Measurements from ENCODE around the gene TTLL5. TPM values are rescaled to one million over a fixed set of nuclear protein-coding genes. Genes with fewer than 3 reads are reported as not detected.

Gene TTLL5
- polyA plus RNA-seq, 1 of the 3 experiments (the other 2 are of a cell fraction), result 9.6 TPM

GRCh38 chr14:75990297-75990696 lies 329.3 kb downstream of the TTLL5 start (continued):
- TF ChIP-seq CTCF (IDR thresholded peaks at IDR 0.05) (no peak), IRF3 (IDR thresholded peaks at IDR 0.05; ENCODE audit: low read depth, low read length) (no peak), FOXM1 (IDR thresholded peaks at IDR 0.05; ENCODE audit: low read depth) (no peak), YY1 (IDR thresholded peaks at IDR 0.05; ENCODE audit: low read depth) (no peak), CHD2 (IDR thresholded peaks at IDR 0.05; ENCODE audit: low read length, partially characterized antibody) (no peak), NFIC (IDR thresholded peaks at IDR 0.05; ENCODE audit: borderline replicate concordance) (no peak), MXI1 (IDR thresholded peaks at IDR 0.05; ENCODE audit: low read depth, low read length) (no peak), RXRA (IDR thresholded peaks at IDR 0.05; ENCODE audit: borderline replicate concordance, low read depth) (no peak), MEF2A (IDR thresholded peaks at IDR 0.05; ENCODE audit: borderline replicate concordance, low read depth) (no peak), TCF12 (IDR thresholded peaks at IDR 0.05) (no peak), REST (IDR thresholded peaks at IDR 0.05; ENCODE audit: low read depth, low read length) (no peak), RAD21 (IDR thresholded peaks at IDR 0.05; ENCODE audit: low read length) (no peak), GABPA (IDR thresholded peaks at IDR 0.05; ENCODE audit: low read depth) (no peak), RFX5 (IDR thresholded peaks at IDR 0.05; ENCODE audit: low read length) (no peak), GATA2 (CRISPR knock-in tag; IDR thresholded peaks at IDR 0.05) (peak; percentile 58), USF2 (IDR thresholded peaks at IDR 0.05; ENCODE audit: borderline replicate concordance, low read depth, low read length) (no peak)

All from SK-N-SH (cell line).